GM18517 (cell line): Measurements from ENCODE around the gene PKN1.
A peak's percentile ranks its signal among the peaks of the same experiment; 100 is the strongest.
"Not testable (repeated sequence)": the region's sequence is repeated elsewhere in the genome, so short reads cannot be mapped to it uniquely, and the experiment has no call there.

Experiments used
- ATAC-seq: cut with Tn5 transposase; IDR thresholded peaks from one replicate; pipeline ENCODE4 v1.9.1; 2021; ENCODE audit warnings: mild to moderate bottlenecking, moderate library complexity; ENCODE audit not compliant: unreplicated experiment

PKN1 gene

GRCh38 chr19:14428882-14429416 lies 4.2 kb upstream of the PKN1 start:
- no peak for ATAC-seq

GRCh38 chr19:14430712-14431111 lies 2.4 kb upstream of the PKN1 start:
- ATAC-seq, result no peak

DNA sequence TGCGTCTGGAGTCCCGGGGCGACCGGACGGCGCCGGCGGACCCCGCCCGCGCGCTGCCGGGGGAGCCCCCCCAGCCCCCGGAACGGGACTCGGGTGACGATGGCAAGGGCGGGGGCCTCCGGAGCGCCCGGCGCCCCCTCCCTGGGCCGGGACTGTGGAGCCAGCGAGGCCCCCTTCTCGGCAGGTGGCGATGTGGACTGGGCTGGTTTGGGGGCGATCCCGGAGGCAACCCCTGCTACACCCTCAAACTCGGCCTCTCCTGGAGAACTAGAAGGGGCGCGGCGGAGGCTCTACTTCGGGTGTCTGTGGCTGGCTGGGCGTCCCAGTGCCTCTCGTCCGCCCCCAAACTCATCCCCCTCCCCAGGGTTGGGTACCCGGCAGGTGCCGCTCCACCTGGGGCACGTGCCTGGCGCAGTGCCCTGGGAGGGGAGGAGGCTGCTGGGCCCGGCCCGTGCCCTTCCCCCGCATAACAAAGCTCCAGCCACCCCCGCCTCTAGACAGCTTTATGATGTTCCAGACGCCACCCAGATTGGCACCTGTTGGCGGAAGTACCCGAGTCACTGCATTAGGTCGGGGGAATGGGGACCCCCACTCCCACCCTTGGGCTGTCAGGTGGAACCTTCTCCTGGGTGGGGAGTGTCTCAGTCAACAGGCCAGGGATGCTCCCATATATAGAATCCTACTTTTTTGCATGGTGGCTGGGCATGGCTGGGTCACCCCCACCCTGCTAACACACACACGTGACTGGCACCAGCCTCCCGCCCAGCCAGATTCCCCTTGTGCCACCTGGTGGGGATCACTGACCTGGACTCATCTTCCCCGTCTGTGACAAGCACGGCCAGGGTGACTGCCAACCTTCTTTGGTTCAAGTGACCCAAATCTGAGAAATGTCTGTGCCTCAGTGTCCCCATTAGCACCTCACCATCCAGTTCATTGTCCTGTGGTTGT lies 722 bp downstream of the PKN1 start:
- ATAC-seq, result no peak

- ATAC-seq, result no peak
These were observed 1.6 kb downstream of the PKN1 start for GRCh38 chr19:14434543-14435319.

DNA sequence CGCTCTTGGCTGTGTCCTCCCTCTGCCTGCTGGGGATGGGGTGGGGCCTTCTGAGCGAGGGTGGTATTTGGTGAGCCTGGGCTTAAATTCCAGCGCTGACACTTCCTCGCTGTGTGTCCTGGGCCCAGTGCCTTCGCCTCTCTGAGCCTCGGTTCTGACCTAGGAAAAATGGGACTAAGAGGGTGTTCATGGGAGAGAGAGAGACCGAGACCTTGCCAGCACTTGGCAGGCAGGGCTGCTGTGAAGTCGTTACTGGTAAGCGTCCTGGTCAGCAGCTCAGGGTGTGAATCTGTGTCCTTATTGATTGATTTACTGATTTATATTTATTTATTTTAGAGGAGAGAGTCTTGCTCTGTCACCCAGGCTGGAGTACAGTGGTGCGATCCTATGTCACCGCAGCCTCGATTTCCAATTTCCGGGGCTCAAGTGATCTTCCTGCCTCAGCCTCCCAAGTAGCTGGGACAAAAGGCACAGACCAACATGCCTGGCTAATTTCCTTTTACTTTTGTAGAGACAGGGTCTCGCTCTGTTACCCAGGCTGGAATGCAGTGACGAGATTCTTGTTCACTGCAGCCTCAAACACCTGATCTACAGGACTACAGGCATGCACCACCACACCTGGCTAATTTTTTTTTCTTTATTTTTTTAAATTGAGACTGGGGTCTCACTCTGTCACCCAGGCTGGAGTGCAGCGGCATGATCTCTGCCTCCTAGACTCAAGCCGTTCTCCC lies 2.4 kb downstream of the PKN1 start:
- ATAC-seq, result no peak

DNA sequence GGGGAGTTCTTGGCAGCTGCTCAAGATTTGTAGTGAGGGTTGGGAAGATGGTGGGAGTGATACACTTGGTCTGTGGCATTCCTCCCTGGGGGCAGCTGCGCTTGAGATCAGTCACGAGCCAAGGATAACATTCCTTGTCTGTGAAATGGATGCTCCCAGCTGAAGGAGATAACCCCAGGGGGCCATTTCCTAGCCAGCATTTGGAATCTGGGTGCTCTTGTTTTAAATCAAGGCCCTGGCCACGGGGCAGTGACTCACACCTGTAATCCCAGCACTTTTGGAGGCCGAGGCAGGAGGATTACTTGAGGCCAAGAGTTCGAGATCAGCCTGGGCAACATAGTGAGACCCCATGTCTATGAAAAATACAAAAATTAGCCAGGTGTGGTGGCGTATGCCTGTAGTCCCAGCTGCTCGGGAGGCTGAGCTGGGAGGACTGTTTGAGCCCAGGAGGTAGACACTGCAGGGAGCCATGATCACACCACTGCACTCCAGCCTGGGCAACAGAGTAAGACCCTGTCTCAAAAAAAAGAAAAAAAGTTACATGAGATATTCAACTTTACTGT lies 4.6 kb downstream of the PKN1 start:
- ATAC-seq, result no peak

DNA sequence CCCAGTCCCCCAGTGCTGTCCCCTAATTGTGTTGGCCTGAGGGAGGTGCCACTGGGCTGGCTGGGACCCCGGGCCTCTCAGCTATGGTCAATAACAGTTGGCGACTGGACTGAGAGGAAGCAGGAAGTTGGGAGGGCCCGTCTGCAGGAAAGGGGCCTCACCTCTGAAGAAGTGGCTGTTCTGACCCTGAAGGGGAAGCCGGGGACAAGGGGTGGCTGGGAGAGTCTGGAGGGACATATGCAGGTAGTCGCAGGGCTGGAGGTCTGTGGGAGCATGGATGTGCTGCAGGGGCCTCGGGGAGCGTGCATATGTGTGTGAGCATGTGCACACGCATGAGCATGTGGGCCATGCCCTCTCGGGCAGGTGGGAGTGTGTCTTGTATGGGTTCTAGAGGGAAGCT lies 5.9 kb downstream of the PKN1 start:
- no peak for ATAC-seq

- peak; percentile 75 for ATAC-seq
These were observed 6.9 kb downstream of the PKN1 start for GRCh38 chr19:14440049-14440448.

DNA sequence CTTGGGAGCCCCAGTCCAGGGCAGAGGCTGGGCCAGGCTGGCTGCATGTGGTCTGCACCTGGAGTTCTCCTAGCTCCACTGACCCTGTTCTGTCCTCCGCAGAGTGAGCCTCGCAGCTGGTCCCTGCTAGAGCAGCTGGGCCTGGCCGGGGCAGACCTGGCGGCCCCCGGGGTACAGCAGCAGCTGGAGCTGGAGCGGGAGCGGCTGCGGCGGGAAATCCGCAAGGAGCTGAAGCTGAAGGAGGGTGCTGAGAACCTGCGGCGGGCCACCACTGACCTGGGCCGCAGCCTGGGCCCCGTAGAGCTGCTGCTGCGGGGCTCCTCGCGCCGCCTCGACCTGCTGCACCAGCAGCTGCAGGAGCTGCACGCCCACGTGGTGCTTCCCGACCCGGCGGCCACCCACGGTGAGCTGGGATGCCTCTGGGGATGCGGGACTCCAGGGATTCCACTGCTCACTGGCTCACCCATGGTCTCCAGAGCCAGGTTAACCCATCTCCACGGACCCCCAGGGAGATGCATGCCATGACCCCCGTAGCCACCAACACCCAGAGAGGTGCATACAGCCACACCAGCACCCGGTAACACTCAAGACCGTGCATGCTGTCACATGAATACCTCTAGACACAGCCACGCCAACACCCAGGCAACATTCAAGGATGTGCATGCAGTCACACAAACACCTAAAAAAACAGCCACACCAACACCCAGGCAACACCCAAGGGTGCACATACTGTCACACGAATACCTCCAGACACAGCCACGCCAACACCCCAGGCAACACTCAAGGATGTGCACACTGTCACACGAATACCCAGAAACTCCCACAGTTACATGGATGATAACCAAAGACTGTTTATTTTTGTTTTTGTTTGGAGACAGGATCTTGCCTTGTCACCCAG lies 8.2 kb downstream of the PKN1 start:
- no peak for ATAC-seq

GRCh38 chr19:14442891-14443631 lies 10.0 kb downstream of the PKN1 start:
- no peak for ATAC-seq

- ATAC-seq, result no peak
These were observed 10.6 kb downstream of the PKN1 start for GRCh38 chr19:14443632-14444216.

DNA sequence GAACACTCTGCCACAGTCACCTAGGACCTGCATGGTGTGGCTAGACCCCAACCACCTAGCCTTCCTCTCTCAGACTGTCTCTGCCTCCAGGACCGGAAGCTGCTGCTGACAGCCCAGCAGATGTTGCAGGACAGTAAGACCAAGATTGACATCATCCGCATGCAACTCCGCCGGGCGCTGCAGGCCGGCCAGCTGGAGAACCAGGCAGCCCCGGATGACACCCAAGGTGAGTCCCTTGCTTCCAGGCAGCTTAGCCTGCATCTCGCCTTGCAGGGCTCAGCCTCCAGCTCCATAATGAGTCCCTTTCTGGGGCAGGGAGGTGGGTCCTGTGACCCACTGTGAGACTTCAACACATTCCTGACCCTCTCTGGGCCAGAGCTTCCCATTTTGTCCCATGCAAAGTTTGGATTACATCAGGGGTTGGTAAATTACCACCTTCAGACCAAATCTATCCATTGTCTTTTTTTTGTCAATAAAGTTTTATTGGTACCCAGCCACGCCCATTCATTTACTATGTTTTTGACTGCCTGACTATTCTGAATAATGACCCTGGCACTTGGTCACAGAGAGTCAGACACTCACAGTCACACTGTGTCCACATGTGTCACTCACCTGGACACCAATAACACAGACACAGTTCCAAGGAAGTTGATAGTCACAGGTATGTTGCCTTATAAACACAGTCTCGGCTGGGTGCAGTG lies 13.4 kb downstream of the PKN1 start:
- ATAC-seq, result no peak

- ATAC-seq, result no peak
These were observed 16.2 kb downstream of the PKN1 start for GRCh38 chr19:14449321-14449720.

GRCh38 chr19:14450168-14450874 lies 17.2 kb downstream of the PKN1 start:
- no peak for ATAC-seq

DNA sequence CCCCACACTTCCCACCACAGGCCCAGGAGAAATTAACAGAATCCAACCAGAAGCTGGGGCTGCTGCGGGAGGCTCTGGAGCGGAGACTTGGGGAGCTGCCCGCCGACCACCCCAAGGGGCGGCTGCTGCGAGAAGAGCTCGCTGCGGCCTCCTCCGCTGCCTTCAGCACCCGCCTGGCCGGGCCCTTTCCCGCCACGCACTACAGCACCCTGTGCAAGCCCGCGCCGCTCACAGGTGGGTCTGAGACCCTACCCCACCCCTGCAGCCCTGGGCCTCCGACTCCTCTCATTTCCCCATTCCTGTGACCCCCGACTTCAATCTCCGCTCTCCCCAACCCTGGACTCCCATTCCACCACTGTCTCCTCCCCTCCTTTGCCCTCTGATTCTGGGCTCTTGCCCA lies 17.8 kb downstream of the PKN1 start:
- no peak for ATAC-seq

GRCh38 chr19:14452303-14452702 lies 19.2 kb downstream of the PKN1 start:
- not testable (repeated sequence) for ATAC-seq

GRCh38 chr19:14459703-14460102 lies 26.6 kb downstream of the PKN1 start:
- no peak for ATAC-seq
